DOHH2 (cell line): Measurements from ENCODE around the gene ELF5.

Experiments
- H3F3A ChIP-seq: fragments of 200-600 bp; sonication (generic), shearing (Covaris generic); 2 replicates; pipeline ENCODE4 v1.6.0; 2016; ENCODE audit warnings: antibody characterized with exemption, mild to moderate bottlenecking; ENCODE audit not compliant: control insufficient read depth, insufficient read depth
- H3K27ac ChIP-seq: fragments of 200-600 bp; sonication (generic); 2 replicates; pipeline ENCODE4 v1.5.1; 2014; ENCODE audit warnings: low read depth, mild to moderate bottlenecking, low read length, moderate library complexity
- H3K27me3 ChIP-seq: fragments of 200-600 bp; sonication (generic); 2 replicates; pipeline ENCODE4 v1.6.1; 2014; ENCODE audit warnings: mild to moderate bottlenecking, low read length, mixed read lengths; ENCODE audit not compliant: control insufficient read depth
- H3K36me3 ChIP-seq: fragments of 200-600 bp; sonication (generic); 2 replicates; pipeline ENCODE4 v1.6.1; 2014; ENCODE audit warnings: mild to moderate bottlenecking, low read length, moderate library complexity, mixed read lengths; ENCODE audit not compliant: control insufficient read depth
- H3K4me1 ChIP-seq: fragments of 200-600 bp; sonication (generic); 2 replicates; pipeline ENCODE4 v1.6.1; 2014; ENCODE audit warnings: mild to moderate bottlenecking, low read length, mixed read lengths; ENCODE audit not compliant: control insufficient read depth
- H3K4me2 ChIP-seq: fragments of 200-600 bp; sonication (generic); 2 replicates; pipeline ENCODE4 v1.6.0; 2014; ENCODE audit warnings: mild to moderate bottlenecking, low read length, moderate library complexity
- H3K4me3 ChIP-seq: fragments of 200-600 bp; sonication (generic); 2 replicates; pipeline ENCODE4 v1.5.1; 2014; ENCODE audit warnings: mild to moderate bottlenecking, low read length, mixed read lengths
- H3K79me2 ChIP-seq: fragments of 200-600 bp; sonication (generic); 2 replicates; pipeline ENCODE4 v1.6.1; 2014; ENCODE audit warnings: mild to moderate bottlenecking, low read length, mixed read lengths; ENCODE audit not compliant: control insufficient read depth
- H3K9me2 ChIP-seq: fragments of 200-600 bp; sonication (generic); replicated peaks from 2 replicates; pipeline ENCODE4 v1.6.1; 2014; ENCODE audit warnings: mild to moderate bottlenecking, low read length, mixed read lengths; ENCODE audit not compliant: control insufficient read depth
- H3K9me3 ChIP-seq: fragments of 200-600 bp; sonication (generic); 2 replicates; pipeline ENCODE4 v1.6.1; 2014; ENCODE audit warnings: antibody characterized with exemption, low read length, mixed read lengths; ENCODE audit not compliant: control insufficient read depth, insufficient read depth
- H4K20me1 ChIP-seq: fragments of 200-600 bp; sonication (generic); 2 replicates; pipeline ENCODE4 v1.6.0; 2014; ENCODE audit warnings: low read depth, mild to moderate bottlenecking, antibody characterized with exemption, low read length, moderate library complexity; ENCODE audit not compliant: control insufficient read depth, insufficient read depth
- EZH2phosphoT487 ChIP-seq: fragments of 200-600 bp; sonication (generic); IDR thresholded peaks from 2 replicates; pipeline ENCODE4 v1.6.1; 2017; ENCODE audit warnings: borderline replicate concordance, mild to moderate bottlenecking, antibody characterized with exemption, low read length, moderate library complexity, mixed read lengths
- TF ChIP-seq, protein P1 (sequence below): fragments of 200-600 bp; sonication (generic); IDR thresholded peaks from one replicate; pipeline ENCODE4 v1.5.1; 2014; ENCODE audit warnings: antibody characterized with exemption, mild to moderate bottlenecking, low read depth, low read length; ENCODE audit not compliant: poor library complexity, severe bottlenecking

ELF5 gene

GRCh38 chr11:34513682-34514449 lies at the start of gene ELF5:
TSS of gene ELF5 (minus strand) at chr11:34513794. CDS start at chr11:34505749, 8,045 bp downstream.
- H3K4me2 ChIP-seq: no peak within 1 kb of the TSS
- H3K27ac ChIP-seq: no peak within 1 kb of the TSS
- no peak within 1 kb of the TSS for H3K4me3 ChIP-seq
- no peaks in the 10 kb centered on the region for H3K9me3 ChIP-seq
- H3K4me1 ChIP-seq: no peaks in the 10 kb centered on the region
- no peaks in the 10 kb centered on the region for H3K27me3 ChIP-seq
- no peaks in the 10 kb centered on the region for H3K9me2 ChIP-seq
- no peaks in the 10 kb centered on the region for H3K79me2 ChIP-seq
- no peaks in the 10 kb centered on the region for H3F3A ChIP-seq
- H4K20me1 ChIP-seq: no peaks in the 10 kb centered on the region
- H3K36me3 ChIP-seq: no peaks in the 10 kb centered on the region
- TF ChIP-seq, protein P1, sequence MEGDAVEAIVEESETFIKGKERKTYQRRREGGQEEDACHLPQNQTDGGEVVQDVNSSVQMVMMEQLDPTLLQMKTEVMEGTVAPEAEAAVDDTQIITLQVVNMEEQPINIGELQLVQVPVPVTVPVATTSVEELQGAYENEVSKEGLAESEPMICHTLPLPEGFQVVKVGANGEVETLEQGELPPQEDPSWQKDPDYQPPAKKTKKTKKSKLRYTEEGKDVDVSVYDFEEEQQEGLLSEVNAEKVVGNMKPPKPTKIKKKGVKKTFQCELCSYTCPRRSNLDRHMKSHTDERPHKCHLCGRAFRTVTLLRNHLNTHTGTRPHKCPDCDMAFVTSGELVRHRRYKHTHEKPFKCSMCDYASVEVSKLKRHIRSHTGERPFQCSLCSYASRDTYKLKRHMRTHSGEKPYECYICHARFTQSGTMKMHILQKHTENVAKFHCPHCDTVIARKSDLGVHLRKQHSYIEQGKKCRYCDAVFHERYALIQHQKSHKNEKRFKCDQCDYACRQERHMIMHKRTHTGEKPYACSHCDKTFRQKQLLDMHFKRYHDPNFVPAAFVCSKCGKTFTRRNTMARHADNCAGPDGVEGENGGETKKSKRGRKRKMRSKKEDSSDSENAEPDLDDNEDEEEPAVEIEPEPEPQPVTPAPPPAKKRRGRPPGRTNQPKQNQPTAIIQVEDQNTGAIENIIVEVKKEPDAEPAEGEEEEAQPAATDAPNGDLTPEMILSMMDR: no peak
- no peak for TF ChIP-seq EZH2phosphoT487

DNA sequence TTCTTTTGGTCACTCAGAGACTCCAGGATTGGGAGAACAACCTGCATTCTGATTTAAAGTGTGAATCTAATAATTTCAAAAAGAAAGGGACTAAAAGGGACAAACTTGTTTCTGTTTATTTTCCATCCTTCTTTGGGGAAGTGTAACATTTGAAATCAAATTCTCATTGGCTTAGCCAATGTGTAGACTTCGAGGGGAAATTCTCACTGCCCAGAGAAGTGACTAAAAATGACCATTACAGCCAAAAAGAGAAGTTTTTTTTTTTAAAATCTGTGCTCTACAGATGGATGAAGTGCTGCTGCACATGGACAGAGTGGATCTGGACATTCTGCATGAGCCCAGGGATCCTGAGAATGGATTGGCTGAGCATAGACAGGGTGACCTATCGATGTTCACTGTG lies 49.4 kb upstream of the ELF5 start:
- no peaks in the 10 kb centered on the region for H3K4me1 ChIP-seq
- no peaks in the 10 kb centered on the region for H3K36me3 ChIP-seq
- no peaks in the 10 kb centered on the region for H3K27me3 ChIP-seq
- no peak overlapping the region for H3K27ac ChIP-seq
- no peaks in the 10 kb centered on the region for H3K9me3 ChIP-seq
- no peaks in the 10 kb centered on the region for H3K9me2 ChIP-seq
- no peaks in the 10 kb centered on the region for H3F3A ChIP-seq
- H3K4me3 ChIP-seq: no peak overlapping the region
- H3K4me2 ChIP-seq: no peak overlapping the region
- no peaks in the 10 kb centered on the region for H3K79me2 ChIP-seq
- TF ChIP-seq, protein P1: no peak
- no peak for TF ChIP-seq EZH2phosphoT487
- H4K20me1 ChIP-seq: no peaks in the 10 kb centered on the region

GRCh38 chr11:34560511-34560910 lies 46.9 kb upstream of the ELF5 start:
- Histone ChIP-seq H3K9me2 (no peaks in the 10 kb centered on the region), H3K79me2 (no peaks in the 10 kb centered on the region), H3K4me3 (no peak overlapping the region), H3F3A (no peaks in the 10 kb centered on the region), H3K27ac (no peak overlapping the region), H3K4me1 (no peaks in the 10 kb centered on the region), H3K27me3 (no peaks in the 10 kb centered on the region), H3K36me3 (no peaks in the 10 kb centered on the region), H3K4me2 (no peak overlapping the region), H4K20me1 (no peaks in the 10 kb centered on the region), H3K9me3 (no peaks in the 10 kb centered on the region)
- TF ChIP-seq, protein P1: no peak
- no peak for TF ChIP-seq EZH2phosphoT487
